Fibroblast of lung (primary cell): ENCODE results near the gene GABBR2.

Experiments used
- EZH2 ChIP-seq: IDR thresholded peaks from 2 replicates; pipeline ENCODE4 v1.5.1; 2012; ENCODE audit warnings: low read length, control low read depth, mild to moderate bottlenecking; ENCODE audit errors: missing control alignments
- TF ChIP-seq, protein P1 (sequence below), 2 donors: IDR thresholded peaks in 1 of 2; conservative IDR thresholded peaks in 1 of 2; 1 replicate in 1 of 2; 2 replicates in 1 of 2; pipeline ENCODE4 v1.5.1; 2011 to 2012; ENCODE audit warnings: low read length in 2 of 2, control low read depth in 1 of 2, inconsistent platforms in 1 of 2, low read depth in 1 of 2, mild to moderate bottlenecking in 1 of 2

DNA sequence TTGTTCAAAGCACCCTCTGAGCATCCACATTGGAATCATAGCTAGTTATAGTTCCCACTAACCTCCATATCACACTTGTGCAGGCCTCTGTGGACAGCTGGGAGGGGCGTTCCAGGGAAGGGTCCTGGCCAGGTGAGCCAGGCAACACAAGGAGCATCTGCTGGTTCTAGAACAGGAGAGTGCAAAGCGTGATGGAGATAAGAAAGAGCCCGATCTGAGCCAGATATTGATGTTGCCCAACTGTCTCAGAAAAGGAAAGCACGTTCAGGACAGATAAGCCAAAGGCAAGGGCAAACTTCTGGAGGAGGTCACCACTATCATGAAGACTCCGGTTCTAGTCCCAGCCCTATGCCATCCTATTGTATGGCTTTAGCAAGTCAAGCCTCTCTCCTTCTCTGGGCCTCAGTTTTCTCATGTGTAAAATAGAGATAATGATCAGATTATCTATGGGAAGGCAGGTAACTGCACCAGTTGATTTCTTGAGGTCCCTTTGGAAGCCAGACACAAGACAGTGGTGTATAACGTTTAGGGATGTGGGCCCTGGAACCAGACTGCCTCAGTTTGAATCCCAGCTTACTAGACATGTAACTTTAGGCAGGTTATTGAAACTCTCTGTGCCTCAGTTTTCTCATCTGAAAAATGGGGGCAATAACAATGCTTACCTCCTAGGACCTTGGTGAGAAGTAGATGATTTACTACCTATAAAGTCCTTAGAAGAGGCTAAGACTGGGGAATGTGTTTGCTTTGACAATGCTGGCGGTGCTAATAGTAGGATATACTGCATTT lies 19.8 kb downstream of the GABBR2 start:
- TF ChIP-seq, protein P1, sequence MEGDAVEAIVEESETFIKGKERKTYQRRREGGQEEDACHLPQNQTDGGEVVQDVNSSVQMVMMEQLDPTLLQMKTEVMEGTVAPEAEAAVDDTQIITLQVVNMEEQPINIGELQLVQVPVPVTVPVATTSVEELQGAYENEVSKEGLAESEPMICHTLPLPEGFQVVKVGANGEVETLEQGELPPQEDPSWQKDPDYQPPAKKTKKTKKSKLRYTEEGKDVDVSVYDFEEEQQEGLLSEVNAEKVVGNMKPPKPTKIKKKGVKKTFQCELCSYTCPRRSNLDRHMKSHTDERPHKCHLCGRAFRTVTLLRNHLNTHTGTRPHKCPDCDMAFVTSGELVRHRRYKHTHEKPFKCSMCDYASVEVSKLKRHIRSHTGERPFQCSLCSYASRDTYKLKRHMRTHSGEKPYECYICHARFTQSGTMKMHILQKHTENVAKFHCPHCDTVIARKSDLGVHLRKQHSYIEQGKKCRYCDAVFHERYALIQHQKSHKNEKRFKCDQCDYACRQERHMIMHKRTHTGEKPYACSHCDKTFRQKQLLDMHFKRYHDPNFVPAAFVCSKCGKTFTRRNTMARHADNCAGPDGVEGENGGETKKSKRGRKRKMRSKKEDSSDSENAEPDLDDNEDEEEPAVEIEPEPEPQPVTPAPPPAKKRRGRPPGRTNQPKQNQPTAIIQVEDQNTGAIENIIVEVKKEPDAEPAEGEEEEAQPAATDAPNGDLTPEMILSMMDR (conservative IDR thresholded peaks at IDR 0.05 in 1 of 2, IDR thresholded peaks at IDR 0.05 in 1 of 2; ENCODE audit: low read depth in 1 of 2, low read length in 2 of 2) = no peak
- no peak for TF ChIP-seq EZH2
